GM12891 (cell line): Measurements from ENCODE around the gene CYP26B1.

ENCODE experiments used
- POLR2A ChIP-seq: IDR thresholded peaks from 2 replicates; pipeline ENCODE4 v1.6.1; 2011; ENCODE audit warnings: low read depth, low read length, control low read depth
- POLR2AphosphoS5 ChIP-seq: IDR thresholded peaks from 2 replicates; pipeline ENCODE4 v1.6.1; 2011; ENCODE audit warnings: low read depth, low read length, control low read depth
- POU2F2 ChIP-seq: IDR thresholded peaks from 2 replicates; pipeline ENCODE4 v1.6.1; 2011; ENCODE audit warnings: low read depth, mild to moderate bottlenecking, control low read depth, low read length, moderate library complexity

DNA sequence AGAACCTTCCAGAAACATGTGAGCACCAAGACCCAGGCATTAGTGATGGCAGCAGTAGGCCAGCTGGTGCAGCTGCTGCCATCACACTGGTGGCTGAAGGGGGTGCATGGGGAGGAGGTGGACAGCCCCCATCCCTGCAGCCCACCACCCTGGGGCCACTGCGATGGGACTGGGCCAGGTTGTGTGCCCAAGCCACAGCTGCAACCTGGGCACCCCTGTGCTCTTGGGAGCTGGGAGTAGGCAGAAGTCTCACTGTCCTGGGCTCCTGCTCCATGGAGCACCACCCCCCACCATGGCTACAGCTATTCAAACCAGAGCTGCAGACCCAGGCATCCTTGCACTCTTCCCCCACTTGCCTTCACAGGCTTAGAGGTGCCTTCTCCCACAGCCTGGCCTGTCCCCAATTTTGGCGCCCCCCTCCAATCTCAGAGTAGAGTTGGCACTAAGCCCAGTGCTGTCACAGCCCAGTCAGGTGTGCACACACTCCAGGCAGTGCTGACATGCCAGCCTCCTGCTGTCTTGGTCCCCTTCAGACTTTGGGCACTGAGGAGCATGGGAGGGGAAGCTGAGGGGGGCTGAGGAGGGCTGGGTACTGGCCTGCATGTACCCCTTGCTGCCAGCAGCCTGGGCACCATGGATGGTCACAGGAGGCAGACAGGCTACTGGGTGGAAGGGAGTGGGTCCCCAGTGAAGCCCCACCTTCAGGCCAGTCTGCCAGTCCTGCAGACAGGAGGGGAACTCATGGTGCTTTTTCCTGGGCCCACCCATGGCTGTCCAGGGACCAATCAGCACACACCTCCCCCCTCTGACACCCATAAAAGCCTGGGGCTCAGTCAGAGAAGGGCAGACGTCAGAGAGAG, 67.1 kb downstream of the CYP26B1 start:
- no peak for TF ChIP-seq POLR2A
- TF ChIP-seq POLR2AphosphoS5 = no peak
- no peak for TF ChIP-seq POU2F2
